Stimulated activated CD4-positive, alpha-beta T cell treated with anti-CD3 and anti-CD28 coated beads, Interleukin-1b, Interleukin-23, amount 100 ng/mL, for 4 hours (primary cell): ENCODE results near the gene RAVER2.

Experiments
- DNase-seq, 2 donors: peaks; one replicate each; pipeline ENCODE4 v3.0.0-alpha.2; 2020; ENCODE audit warnings: low read depth in 2 of 2

The RAVER2 gene

GRCh38 chr1:64847666-64848065 lies 102.8 kb downstream of the RAVER2 start:
- DNase-seq, result no peak

- no peak for DNase-seq
These were observed 103.3 kb downstream of the RAVER2 start for GRCh38 chr1:64848136-64848535.

GRCh38 chr1:64848803-64849202 lies 103.9 kb downstream of the RAVER2 start:
- DNase-seq, result no peak

GRCh38 chr1:64849942-64850341 lies 105.1 kb downstream of the RAVER2 start:
- DNase-seq, result no peak

GRCh38 chr1:64850846-64851245 lies 106.0 kb downstream of the RAVER2 start:
- DNase-seq, result no peak

- no peak for DNase-seq
These were observed 106.8 kb downstream of the RAVER2 start for GRCh38 chr1:64851664-64852063.

- no peak for DNase-seq
These were observed 109.8 kb downstream of the RAVER2 start for GRCh38 chr1:64854674-64855073.

- no peak for DNase-seq
These were observed 110.7 kb downstream of the RAVER2 start for GRCh38 chr1:64855557-64855956.

- DNase-seq, result no peak
These were observed 111.7 kb downstream of the RAVER2 start for GRCh38 chr1:64856553-64856952.

- DNase-seq, result no peak
These were observed 112.5 kb downstream of the RAVER2 start for GRCh38 chr1:64857347-64857746.

GRCh38 chr1:64861611-64862010 lies 116.7 kb downstream of the RAVER2 start:
- DNase-seq, result no peak

GRCh38 chr1:64864018-64864940 lies 119.4 kb downstream of the RAVER2 start:
- DNase-seq, result peak; percentile 7 to 8

GRCh38 chr1:64865105-64865757 lies 120.4 kb downstream of the RAVER2 start:
- DNase-seq, result no peak

GRCh38 chr1:64866689-64867088 lies 121.8 kb downstream of the RAVER2 start:
- no peak for DNase-seq

- no peak for DNase-seq
These were observed 122.4 kb downstream of the RAVER2 start for GRCh38 chr1:64867266-64867665.

GRCh38 chr1:64871256-64871655 lies 126.4 kb downstream of the RAVER2 start:
- DNase-seq, result no peak

- no peak for DNase-seq
These were observed 127.2 kb downstream of the RAVER2 start for GRCh38 chr1:64872067-64872466.

- DNase-seq, result no peak
These were observed 128.7 kb downstream of the RAVER2 start for GRCh38 chr1:64873576-64873975.

- no peak for DNase-seq
These were observed 129.8 kb downstream of the RAVER2 start for GRCh38 chr1:64874666-64875065.

GRCh38 chr1:64875101-64875500 lies 130.2 kb downstream of the RAVER2 start:
- DNase-seq, result no peak

GRCh38 chr1:64875606-64876005 lies 130.7 kb downstream of the RAVER2 start:
- no peak for DNase-seq

- DNase-seq, result no peak
These were observed 132.3 kb downstream of the RAVER2 start for GRCh38 chr1:64877151-64877550.

- no peak for DNase-seq
These were observed 132.7 kb downstream of the RAVER2 start for GRCh38 chr1:64877598-64877997.
